KMS-11 (cell line): Measurements from ENCODE around the gene LRRC8D.

Source experiments
- H2AFZ ChIP-seq: fragments of 200-600 bp; sonication (generic); 2 replicates; pipeline ENCODE4 v1.6.1; 2016; ENCODE audit warnings: antibody characterized with exemption, mixed run types, low read depth
- H3K27ac ChIP-seq: fragments of 200-600 bp; sonication (generic); 2 replicates; pipeline ENCODE4 v1.6.1; 2016; ENCODE audit warnings: mild to moderate bottlenecking, mixed run types
- H3K27me3 ChIP-seq: fragments of 200-600 bp; sonication (generic); 2 replicates; pipeline ENCODE4 v1.6.1; 2017; ENCODE audit warnings: mild to moderate bottlenecking, low read depth, mixed run types, moderate library complexity; ENCODE audit not compliant: insufficient read depth
- H3K36me3 ChIP-seq: fragments of 200-600 bp; sonication (generic); 2 replicates; pipeline ENCODE4 v1.6.1; 2017; ENCODE audit warnings: mild to moderate bottlenecking, mixed run types; ENCODE audit not compliant: insufficient read depth
- H3K4me1 ChIP-seq: fragments of 200-600 bp; sonication (generic); 2 replicates; pipeline ENCODE4 v1.6.1; 2016; ENCODE audit warnings: mild to moderate bottlenecking, low read depth, mixed run types; ENCODE audit not compliant: poor library complexity, severe bottlenecking
- H3K4me2 ChIP-seq: fragments of 200-600 bp; sonication (generic); 2 replicates; pipeline ENCODE4 v1.7.0; 2016; ENCODE audit warnings: mild to moderate bottlenecking, mixed run types
- H3K4me3 ChIP-seq: fragments of 200-600 bp; sonication (generic); IDR thresholded peaks from 2 replicates; pipeline ENCODE4 v1.6.1; 2017; ENCODE audit warnings: low read depth, low read length, mixed read lengths; ENCODE audit not compliant: insufficient read depth
- H3K79me2 ChIP-seq: fragments of 200-600 bp; sonication (generic); 2 replicates; pipeline ENCODE4 v1.6.1; 2016; ENCODE audit warnings: low read depth, mixed run types; ENCODE audit not compliant: insufficient read depth
- H3K9ac ChIP-seq: fragments of 200-600 bp; sonication (generic); 2 replicates; pipeline ENCODE4 v1.6.1; 2016; ENCODE audit warnings: mild to moderate bottlenecking, mixed run types
- H4K20me1 ChIP-seq: fragments of 200-600 bp; sonication (generic); 2 replicates; pipeline ENCODE4 v1.6.1; 2016; ENCODE audit warnings: mild to moderate bottlenecking, mixed run types; ENCODE audit not compliant: insufficient read depth
- CTCF ChIP-seq: fragments of 200-600 bp; sonication (generic); conservative IDR thresholded peaks from 2 replicates; pipeline ENCODE4 v1.6.1; 2017; ENCODE audit warnings: low read depth, mild to moderate bottlenecking, antibody characterized with exemption, low read length, moderate library complexity, mixed read lengths

LRRC8D gene

GRCh38 chr1:89900791-89901708 is 80.2 kb downstream of the LRRC8D start:
- H3K4me3 ChIP-seq: no peak overlapping the region
- no peak overlapping the region for H2AFZ ChIP-seq
- H3K4me1 ChIP-seq: no peaks in the 10 kb centered on the region
- H3K79me2 ChIP-seq: no peaks in the 10 kb centered on the region
- no peak overlapping the region for H3K9ac ChIP-seq
- no peak for TF ChIP-seq CTCF
- no peaks in the 10 kb centered on the region for H3K36me3 ChIP-seq
- no peak overlapping the region for H3K4me2 ChIP-seq
- H3K27ac ChIP-seq: no peak overlapping the region
- H3K27me3 ChIP-seq: no peaks in the 10 kb centered on the region
- H4K20me1 ChIP-seq: no peaks in the 10 kb centered on the region

GRCh38 chr1:89901957-89902669 is 81.3 kb downstream of the LRRC8D start:
- H4K20me1 ChIP-seq: no peaks in the 10 kb centered on the region
- H3K27ac ChIP-seq: no peak overlapping the region
- H3K79me2 ChIP-seq: no peaks in the 10 kb centered on the region
- no peak overlapping the region for H3K9ac ChIP-seq
- no peak overlapping the region for H3K4me3 ChIP-seq
- no peaks in the 10 kb centered on the region for H3K27me3 ChIP-seq
- TF ChIP-seq CTCF: no peak
- H2AFZ ChIP-seq: no peak overlapping the region
- H3K36me3 ChIP-seq: no peaks in the 10 kb centered on the region
- H3K4me1 ChIP-seq: no peaks in the 10 kb centered on the region
- H3K4me2 ChIP-seq: no peak overlapping the region

GRCh38 chr1:89903550-89903949 is 82.7 kb downstream of the LRRC8D start:
- no peak overlapping the region for H3K9ac ChIP-seq
- H3K4me3 ChIP-seq: no peak overlapping the region
- no peak overlapping the region for H2AFZ ChIP-seq
- no peaks in the 10 kb centered on the region for H4K20me1 ChIP-seq
- H3K27me3 ChIP-seq: no peaks in the 10 kb centered on the region
- H3K36me3 ChIP-seq: no peaks in the 10 kb centered on the region
- H3K79me2 ChIP-seq: no peaks in the 10 kb centered on the region
- H3K4me1 ChIP-seq: no peaks in the 10 kb centered on the region
- TF ChIP-seq CTCF: no peak
- no peak overlapping the region for H3K4me2 ChIP-seq
- no peak overlapping the region for H3K27ac ChIP-seq

DNA sequence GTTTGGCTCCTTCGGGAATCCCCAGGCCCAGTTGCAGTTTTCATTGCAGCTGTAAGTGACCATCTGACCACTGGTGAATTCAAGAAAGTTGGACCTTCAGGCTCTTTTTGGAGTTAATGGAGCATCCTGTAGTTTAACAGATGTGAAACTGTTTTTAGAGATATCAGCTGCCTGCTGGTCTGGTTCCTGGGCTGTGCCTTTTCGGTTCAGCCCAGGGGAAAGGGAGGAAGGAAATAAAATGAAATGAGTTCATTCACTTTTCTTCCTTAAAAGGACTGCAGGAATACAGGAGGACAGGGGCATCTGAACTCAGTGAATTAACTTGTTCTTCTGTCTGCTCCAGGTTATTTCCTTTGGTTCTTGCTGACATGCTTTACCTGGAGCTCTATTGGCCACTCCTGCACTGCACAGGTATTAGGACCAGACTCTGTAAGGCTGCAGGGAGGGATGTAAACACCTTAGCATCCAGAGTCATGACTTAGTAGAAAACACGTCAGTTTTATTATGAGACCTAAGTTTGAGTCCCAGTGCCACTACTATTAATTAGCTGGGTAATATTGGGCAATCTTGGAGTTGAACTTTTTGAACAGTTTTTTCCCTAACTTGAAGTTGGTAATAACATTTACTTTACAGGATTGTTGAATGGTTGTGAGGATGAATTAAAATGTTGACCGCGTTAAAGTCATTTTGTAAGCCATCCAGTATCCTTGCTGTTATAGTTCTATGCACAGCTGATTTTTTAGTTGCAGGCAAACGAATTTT is 83.6 kb downstream of the LRRC8D start:
- H3K4me3 ChIP-seq: no peak overlapping the region
- no peaks in the 10 kb centered on the region for H4K20me1 ChIP-seq
- H3K79me2 ChIP-seq: no peaks in the 10 kb centered on the region
- no peak for TF ChIP-seq CTCF
- no peaks in the 10 kb centered on the region for H3K4me1 ChIP-seq
- no peak overlapping the region for H3K4me2 ChIP-seq
- no peaks in the 10 kb centered on the region for H3K36me3 ChIP-seq
- H3K27me3 ChIP-seq: no peaks in the 10 kb centered on the region
- no peak overlapping the region for H3K27ac ChIP-seq
- H2AFZ ChIP-seq: no peak overlapping the region
- H3K9ac ChIP-seq: no peak overlapping the region
